SU-DHL-6 (cell line): ENCODE results near the gene FAM171A1.

Source experiments
- CTCF ChIP-seq: fragments of 200-600 bp; sonication (generic); IDR thresholded peaks from one replicate; pipeline ENCODE4 v1.5.1; 2017; ENCODE audit warnings: antibody characterized with exemption, mild to moderate bottlenecking, low read length, moderate library complexity; ENCODE audit not compliant: insufficient read depth, poor library complexity, severe bottlenecking
- EZH2phosphoT487 ChIP-seq: fragments of 200-600 bp; sonication (generic), shearing (Covaris generic); conservative IDR thresholded peaks from 2 replicates; pipeline ENCODE4 v1.6.1; 2018; ENCODE audit warnings: mild to moderate bottlenecking, antibody characterized with exemption, low read length, moderate library complexity, mixed read lengths

GRCh38 chr10:15222511-15222910 is 148.6 kb downstream of the FAM171A1 start:
- TF ChIP-seq CTCF (no peak), EZH2phosphoT487 (no peak)
